Fibroblast of skin of left quadriceps (primary cell): ENCODE results near the gene CDK5RAP2.

Source experiments
- DNase-seq, 2 experiments: peaks; one replicate each; pipeline ENCODE4 v3.0.0-alpha.2; 2013; ENCODE audit warnings: low read depth in 2 of 2

CDK5RAP2 gene

GRCh38 chr9:120385606-120386389 lies 194.2 kb downstream of the CDK5RAP2 start:
- no peak for DNase-seq

GRCh38 chr9:120384925-120385272 lies 195.1 kb downstream of the CDK5RAP2 start:
- DNase-seq, result no peak

GRCh38 chr9:120383999-120384924 lies 195.7 kb downstream of the CDK5RAP2 start:
- no peak for DNase-seq

- no peak for DNase-seq
These were observed 196.4 kb downstream of the CDK5RAP2 start for GRCh38 chr9:120383611-120383998.

- no peak for DNase-seq
These were observed 197.5 kb downstream of the CDK5RAP2 start for GRCh38 chr9:120382453-120382852.

GRCh38 chr9:120381839-120382238 lies 198.1 kb downstream of the CDK5RAP2 start:
- no peak for DNase-seq

- no peak for DNase-seq
These were observed 200.4 kb downstream of the CDK5RAP2 start for GRCh38 chr9:120379611-120380010.

GRCh38 chr9:120378680-120379079 lies 201.3 kb downstream of the CDK5RAP2 start:
- DNase-seq, result no peak

- DNase-seq, result no peak
These were observed 202.5 kb downstream of the CDK5RAP2 start for GRCh38 chr9:120377268-120378159.

GRCh38 chr9:120376101-120376500 lies 203.9 kb downstream of the CDK5RAP2 start:
- no peak for DNase-seq

- DNase-seq, result no peak
These were observed 204.7 kb downstream of the CDK5RAP2 start for GRCh38 chr9:120375316-120375715.

- no peak for DNase-seq
These were observed 205.2 kb downstream of the CDK5RAP2 start for GRCh38 chr9:120374817-120375216.

GRCh38 chr9:120374239-120374638 lies 205.7 kb downstream of the CDK5RAP2 start:
- no peak for DNase-seq

GRCh38 chr9:120372040-120372439 lies 207.9 kb downstream of the CDK5RAP2 start:
- DNase-seq, result no peak

- DNase-seq, result no peak
These were observed 210.3 kb downstream of the CDK5RAP2 start for GRCh38 chr9:120369608-120370220.

- DNase-seq, result no peak
These were observed 211.2 kb downstream of the CDK5RAP2 start for GRCh38 chr9:120368799-120369198.

- DNase-seq, result peak; percentile 85 to 86
These were observed 213.3 kb downstream of the CDK5RAP2 start for GRCh38 chr9:120366644-120367019.

- no peak for DNase-seq
These were observed 214.6 kb downstream of the CDK5RAP2 start for GRCh38 chr9:120365386-120365785.

GRCh38 chr9:120363697-120364096 lies 216.3 kb downstream of the CDK5RAP2 start:
- no peak for DNase-seq

- DNase-seq, result no peak
These were observed 217.5 kb downstream of the CDK5RAP2 start for GRCh38 chr9:120362446-120362845.

GRCh38 chr9:120361551-120361950 lies 218.4 kb downstream of the CDK5RAP2 start:
- DNase-seq, result no peak
